ENCODE measurements around the gene SPECC1. TPM values are rescaled to one million over a fixed set of nuclear protein-coding genes. Genes with fewer than 3 reads are reported as not detected.

SPECC1 gene
- total RNA-seq, 4 donors from 2014 or later: 72.1 to 133 (median 83.7) TPM

GRCh38 chr17:20210614-20211013, 201.5 kb downstream of the SPECC1 start:
- H3K27ac ChIP-seq: no peak overlapping the region
- H3K4me3 ChIP-seq: no peak overlapping the region
- H3K36me3 ChIP-seq: no peaks in the 10 kb centered on the region
- H3K27me3 ChIP-seq: no peaks in the 10 kb centered on the region
- H3K9me3 ChIP-seq: no peaks in the 10 kb centered on the region
- DNase-seq: no peak
- no peaks in the 10 kb centered on the region for H3K4me1 ChIP-seq
- TF ChIP-seq, protein P1, sequence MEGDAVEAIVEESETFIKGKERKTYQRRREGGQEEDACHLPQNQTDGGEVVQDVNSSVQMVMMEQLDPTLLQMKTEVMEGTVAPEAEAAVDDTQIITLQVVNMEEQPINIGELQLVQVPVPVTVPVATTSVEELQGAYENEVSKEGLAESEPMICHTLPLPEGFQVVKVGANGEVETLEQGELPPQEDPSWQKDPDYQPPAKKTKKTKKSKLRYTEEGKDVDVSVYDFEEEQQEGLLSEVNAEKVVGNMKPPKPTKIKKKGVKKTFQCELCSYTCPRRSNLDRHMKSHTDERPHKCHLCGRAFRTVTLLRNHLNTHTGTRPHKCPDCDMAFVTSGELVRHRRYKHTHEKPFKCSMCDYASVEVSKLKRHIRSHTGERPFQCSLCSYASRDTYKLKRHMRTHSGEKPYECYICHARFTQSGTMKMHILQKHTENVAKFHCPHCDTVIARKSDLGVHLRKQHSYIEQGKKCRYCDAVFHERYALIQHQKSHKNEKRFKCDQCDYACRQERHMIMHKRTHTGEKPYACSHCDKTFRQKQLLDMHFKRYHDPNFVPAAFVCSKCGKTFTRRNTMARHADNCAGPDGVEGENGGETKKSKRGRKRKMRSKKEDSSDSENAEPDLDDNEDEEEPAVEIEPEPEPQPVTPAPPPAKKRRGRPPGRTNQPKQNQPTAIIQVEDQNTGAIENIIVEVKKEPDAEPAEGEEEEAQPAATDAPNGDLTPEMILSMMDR (IDR thresholded peaks at IDR 0.05): no peak
- TF ChIP-seq POLR2A (IDR thresholded peaks at IDR 0.05): no peak

DNA sequence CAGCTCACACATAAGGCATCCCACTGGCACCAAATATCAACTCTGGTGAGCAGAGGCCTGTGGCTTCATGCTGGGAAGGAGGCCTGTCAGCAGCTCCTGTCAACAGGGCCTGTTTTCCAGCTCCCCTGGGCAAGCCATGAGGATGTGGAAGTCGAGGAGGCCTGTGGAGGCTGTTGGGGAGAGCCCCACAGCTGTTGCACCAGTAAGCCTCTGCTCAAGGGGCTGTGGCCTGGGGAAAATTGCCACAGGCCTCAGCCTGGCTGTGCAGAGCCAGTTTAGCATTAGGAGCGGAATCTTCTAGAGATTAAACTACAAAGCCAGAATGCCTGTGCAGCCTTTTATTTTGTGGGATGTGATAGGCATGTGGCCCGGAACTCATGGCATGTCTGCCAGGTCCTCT, 202.1 kb downstream of the SPECC1 start:
- Histone ChIP-seq H3K27ac (no peak overlapping the region), H3K4me3 (no peak overlapping the region), H3K4me1 (no peaks in the 10 kb centered on the region), H3K9me3 (no peaks in the 10 kb centered on the region), H3K27me3 (no peaks in the 10 kb centered on the region), H3K36me3 (no peaks in the 10 kb centered on the region)
- no peak for TF ChIP-seq POLR2A (IDR thresholded peaks at IDR 0.05)
- TF ChIP-seq, protein P1 (IDR thresholded peaks at IDR 0.05): no peak
- no peak for DNase-seq

GRCh38 chr17:20213449-20213848, 204.3 kb downstream of the SPECC1 start:
- no peak for DNase-seq

GRCh38 chr17:20214794-20215193, 205.6 kb downstream of the SPECC1 start:
- Histone ChIP-seq H3K4me1 (no peaks in the 10 kb centered on the region), H3K4me3 (no peak overlapping the region), H3K27me3 (no peaks in the 10 kb centered on the region), H3K9me3 (no peaks in the 10 kb centered on the region), H3K27ac (no peak overlapping the region), H3K36me3 (no peaks in the 10 kb centered on the region)
- TF ChIP-seq, protein P1 (IDR thresholded peaks at IDR 0.05): no peak
- no peak for TF ChIP-seq POLR2A (IDR thresholded peaks at IDR 0.05)
- no peak for DNase-seq

More at GRCh38 chr17:20213449-20213848, 204.3 kb downstream of the SPECC1 start:
- H3K9me3 ChIP-seq: no peaks in the 10 kb centered on the region
- H3K36me3 ChIP-seq: no peaks in the 10 kb centered on the region
- no peaks in the 10 kb centered on the region for H3K27me3 ChIP-seq
- H3K4me1 ChIP-seq: no peaks in the 10 kb centered on the region
- TF ChIP-seq POLR2A (IDR thresholded peaks at IDR 0.05): no peak
- TF ChIP-seq, protein P1 (IDR thresholded peaks at IDR 0.05): no peak
- H3K27ac ChIP-seq: no peak overlapping the region
- H3K4me3 ChIP-seq: no peak overlapping the region

DNA sequence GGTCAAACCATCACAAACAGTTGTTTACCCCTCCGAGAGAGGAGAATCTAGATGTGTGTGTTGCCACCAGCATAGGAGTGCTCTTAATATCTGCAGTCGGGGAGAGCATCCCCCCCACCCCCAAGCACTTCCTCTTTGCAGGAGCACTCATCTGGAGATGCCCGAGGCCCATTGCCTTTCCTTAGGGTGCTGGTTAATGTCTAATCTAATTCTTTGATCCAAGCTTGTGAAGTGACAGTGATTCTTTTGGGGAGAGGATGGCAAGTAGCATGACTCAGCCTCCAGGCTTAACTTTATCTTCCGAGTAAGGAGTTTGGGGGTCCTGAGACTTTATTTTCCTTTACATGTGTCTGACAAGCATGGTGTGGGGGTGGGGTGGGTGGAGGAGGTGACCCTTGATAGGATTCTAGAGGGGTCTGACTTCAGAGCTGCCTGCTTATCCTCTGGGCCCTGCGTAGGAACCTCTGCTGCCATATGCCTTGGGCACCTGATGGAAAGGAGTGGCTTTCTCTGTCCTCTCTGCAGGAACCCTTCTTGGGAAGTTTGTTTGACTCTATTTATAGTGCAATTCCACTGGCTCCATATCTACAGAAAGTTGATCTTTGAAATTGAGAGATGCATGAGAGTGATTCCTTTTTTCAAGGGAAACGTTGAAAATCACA, 207.1 kb downstream of the SPECC1 start:
- Histone ChIP-seq H3K36me3 (no peaks in the 10 kb centered on the region), H3K4me3 (no peak overlapping the region), H3K27ac (no peak overlapping the region), H3K9me3 (no peaks in the 10 kb centered on the region), H3K4me1 (no peaks in the 10 kb centered on the region), H3K27me3 (no peaks in the 10 kb centered on the region)
- no peak for DNase-seq
- TF ChIP-seq, protein P1 (IDR thresholded peaks at IDR 0.05): no peak
- TF ChIP-seq POLR2A (IDR thresholded peaks at IDR 0.05): no peak
